ENCODE measurements around the gene APOM.

The APOM gene

DNA sequence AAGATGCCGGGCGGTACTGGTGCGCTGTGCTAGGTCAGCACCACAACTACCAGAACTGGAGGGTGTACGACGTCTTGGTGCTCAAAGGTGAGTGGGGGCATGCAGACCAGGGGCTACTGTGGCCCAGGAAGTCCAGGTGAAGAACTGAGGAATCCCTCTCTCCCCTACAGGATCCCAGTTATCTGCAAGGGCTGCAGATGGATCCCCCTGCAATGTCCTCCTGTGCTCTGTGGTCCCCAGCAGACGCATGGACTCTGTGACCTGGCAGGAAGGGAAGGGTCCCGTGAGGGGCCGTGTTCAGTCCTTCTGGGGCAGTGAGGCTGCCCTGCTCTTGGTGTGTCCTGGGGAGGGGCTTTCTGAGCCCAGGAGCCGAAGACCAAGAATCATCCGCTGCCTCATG is 52.0 kb downstream of the APOM start:
- H3K4me1 Mint-ChIP-seq: peaks cover 29% of the 10 kb centered on the region
- CTCF ChIA-PET: no interaction called here

More for the DNA sequence above, 52.0 kb downstream of the APOM start:
- Mint-ChIP-seq H3K27ac (no peak overlapping the region), H3K4me3 (no peak overlapping the region), H3K27me3 (peaks cover 45% of the 10 kb centered on the region), H3K9me3 (no peaks in the 10 kb centered on the region), H3K36me3 (no peaks in the 10 kb centered on the region)
- DNase-seq: no peak
